Nephron progenitor cell (in vitro differentiated cells): ENCODE measurements around the gene SHISAL2B.

Experiments
- DNase-seq: peaks from one replicate; pipeline ENCODE4 v3.0.0; 2021
- H3K27ac Mint-ChIP-seq: 2 replicates; pipeline ENCODE4 v1.8.0; 2021; ENCODE audit warnings: mild to moderate bottlenecking, moderate library complexity, mixed read lengths
- H3K27me3 Mint-ChIP-seq: 2 replicates; pipeline ENCODE4 v1.8.0; 2021; ENCODE audit warnings: mild to moderate bottlenecking, low read depth, mixed read lengths; ENCODE audit not compliant: poor library complexity
- H3K36me3 Mint-ChIP-seq: 2 replicates; pipeline ENCODE4 v1.8.0; 2021; ENCODE audit warnings: low read depth, mixed read lengths
- H3K4me1 Mint-ChIP-seq: 2 replicates; pipeline ENCODE4 v1.8.0; 2021; ENCODE audit warnings: mixed read lengths
- H3K4me3 Mint-ChIP-seq: 2 replicates; pipeline ENCODE4 v1.8.0; 2021; ENCODE audit warnings: mild to moderate bottlenecking, moderate library complexity, mixed read lengths
- H3K9me3 Mint-ChIP-seq: 2 replicates; pipeline ENCODE4 v1.8.0; 2021; ENCODE audit warnings: mild to moderate bottlenecking, moderate library complexity, mixed read lengths
- CTCF ChIP-seq: fragments of 200-600 bp; sonication (generic); IDR thresholded peaks from 2 replicates; pipeline ENCODE4 v1.5.0; 2021; ENCODE audit warnings: antibody characterized with exemption

SHISAL2B gene

DNA sequence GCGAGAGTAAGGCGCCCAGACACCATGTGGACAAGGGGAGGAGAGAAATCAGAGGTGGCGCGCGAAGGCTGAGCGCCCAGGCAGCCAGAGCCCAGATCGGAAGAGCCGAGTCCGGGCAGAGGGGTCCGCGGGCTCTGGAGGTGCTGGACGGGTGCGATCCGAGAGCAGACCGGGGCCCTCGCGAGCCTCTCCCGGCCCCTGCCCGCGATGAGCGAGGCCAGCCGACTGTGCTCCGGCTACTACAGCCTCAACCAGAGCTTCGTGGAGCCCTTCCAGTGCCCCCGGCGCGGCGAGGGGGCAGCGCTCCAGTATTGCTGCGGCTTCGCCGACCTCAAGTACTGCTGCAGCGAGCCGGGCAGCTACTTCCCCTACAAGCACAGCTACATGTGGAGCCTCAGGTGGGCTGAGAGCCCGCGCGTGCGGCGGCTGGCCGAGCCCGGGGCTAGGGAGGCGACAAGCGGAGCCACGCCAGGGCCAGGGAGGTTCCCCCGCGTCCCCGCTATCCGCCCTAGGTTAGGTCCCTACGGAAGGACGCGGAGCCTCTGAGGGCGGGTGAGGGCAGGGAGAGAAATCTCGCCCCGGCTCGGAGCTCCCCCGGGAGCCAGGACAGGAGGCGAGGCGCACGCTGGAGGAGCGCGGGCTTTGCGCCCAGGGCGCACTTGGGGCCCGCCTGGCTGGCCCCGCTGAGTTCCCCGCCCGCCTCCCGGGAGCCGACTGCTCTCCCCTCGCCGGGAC is at the start of gene SHISAL2B:
TSS of gene SHISAL2B (plus strand) at position 87 of the 735 bp plus-strand sequence. CDS start at position 208, 121 bp downstream.
- Mint-ChIP-seq H3K27me3 (peaks cover 32% of the 10 kb centered on the region), H3K4me1 (peaks cover 32% of the 10 kb centered on the region), H3K9me3 (peaks cover 3% of the 10 kb centered on the region), H3K27ac (no peak within 1 kb of the TSS), H3K4me3 (peak within 1 kb of the TSS; percentile 93), H3K36me3 (peaks cover 8% of the 10 kb centered on the region)
- TF ChIP-seq CTCF, result no peak
- peak; percentile 66 for DNase-seq

GRCh38 chr5:64644831-64645230 is 45.5 kb upstream of the SHISAL2B start:
- DNase-seq, result no peak
- Mint-ChIP-seq H3K27ac (no peak overlapping the region), H3K27me3 (no peaks in the 10 kb centered on the region), H3K4me1 (no peaks in the 10 kb centered on the region), H3K9me3 (no peaks in the 10 kb centered on the region), H3K4me3 (no peak overlapping the region), H3K36me3 (no peaks in the 10 kb centered on the region)
- no peak for TF ChIP-seq CTCF

- H3K4me3 Mint-ChIP-seq, result no peak overlapping the region
- DNase-seq, result no peak
- no peaks in the 10 kb centered on the region for H3K9me3 Mint-ChIP-seq
- no peak overlapping the region for H3K27ac Mint-ChIP-seq
- no peaks in the 10 kb centered on the region for H3K4me1 Mint-ChIP-seq
- H3K27me3 Mint-ChIP-seq, result no peaks in the 10 kb centered on the region
- TF ChIP-seq CTCF, result no peak
- H3K36me3 Mint-ChIP-seq, result no peaks in the 10 kb centered on the region
Observed at GRCh38 chr5:64646169-64646568, 44.1 kb upstream of the SHISAL2B start.

GRCh38 chr5:64649512-64649911 is 40.8 kb upstream of the SHISAL2B start:
- H3K9me3 Mint-ChIP-seq, result peaks cover 5% of the 10 kb centered on the region
- H3K27me3 Mint-ChIP-seq, result no peaks in the 10 kb centered on the region
- H3K4me1 Mint-ChIP-seq, result no peaks in the 10 kb centered on the region
- H3K4me3 Mint-ChIP-seq, result no peak overlapping the region
- no peaks in the 10 kb centered on the region for H3K36me3 Mint-ChIP-seq
- no peak overlapping the region for H3K27ac Mint-ChIP-seq
- no peak for TF ChIP-seq CTCF
- DNase-seq, result no peak

DNA sequence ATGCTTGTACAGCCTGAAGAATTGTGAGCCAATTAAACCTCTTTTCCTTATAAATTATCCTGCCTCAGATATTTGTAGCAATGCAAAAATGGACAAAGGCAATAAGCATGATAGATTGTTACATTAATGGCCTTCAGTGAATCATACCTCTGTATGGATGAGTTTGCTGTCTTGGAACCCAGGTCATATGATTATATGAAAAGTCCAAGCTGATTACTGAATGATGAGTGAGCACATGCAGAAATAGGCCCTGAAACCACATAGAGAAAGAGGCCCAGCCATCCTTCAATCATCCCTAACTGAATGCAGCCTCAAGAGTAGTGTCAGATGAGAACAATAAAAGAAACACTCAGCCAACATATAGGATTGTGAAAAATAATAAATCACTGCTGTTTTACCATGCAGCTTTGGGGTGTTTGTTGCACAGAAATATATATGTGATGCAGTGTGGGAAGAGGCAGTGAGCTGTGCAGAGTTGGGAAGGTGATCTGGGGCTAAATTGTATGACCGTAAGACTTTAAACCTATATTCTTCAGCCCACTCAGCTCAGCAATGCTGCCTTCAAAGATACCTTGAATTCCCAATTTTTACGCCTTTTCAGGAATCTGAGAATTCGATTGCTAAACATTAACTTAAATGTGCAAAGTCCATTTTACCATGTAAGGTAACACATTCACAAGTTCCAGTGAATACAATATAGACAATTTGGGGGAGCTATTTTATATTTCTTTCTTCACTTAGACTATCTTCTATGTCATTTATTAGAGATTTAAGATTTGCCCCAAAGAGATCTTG is 36.3 kb upstream of the SHISAL2B start:
- no peak for DNase-seq
- no peak for TF ChIP-seq CTCF
- H3K9me3 Mint-ChIP-seq, result peaks cover 19% of the 10 kb centered on the region
- H3K4me3 Mint-ChIP-seq, result no peak overlapping the region
- H3K27me3 Mint-ChIP-seq, result no peaks in the 10 kb centered on the region
- H3K36me3 Mint-ChIP-seq, result no peaks in the 10 kb centered on the region
- H3K27ac Mint-ChIP-seq, result no peak overlapping the region
- H3K4me1 Mint-ChIP-seq, result no peaks in the 10 kb centered on the region
